ENCODE data around the gene CTBP1.

CTBP1 gene

GRCh38 chr4:1217366-1217765 lies 31.6 kb downstream of the CTBP1 start:
- Histone ChIP-seq H3K27ac (ENCODE audit: low read depth in 2 of 2, low read length in 2 of 2) (peak overlapping the region; percentile 58 to 76), H3K9me3 (ENCODE audit: control insufficient read depth in 2 of 2, low read length in 2 of 2) (no peaks in the 10 kb centered on the region), H3K9ac (ENCODE audit: low read depth in 1 of 2, low read length in 2 of 2) (no peak overlapping the region), H3K36me3 (ENCODE audit: control insufficient read depth in 2 of 2, insufficient read depth in 2 of 2, low read length in 2 of 2) (peaks cover 53 to 55% of the 10 kb centered on the region in 2 donors), H3K4me1 (ENCODE audit: control insufficient read depth in 2 of 2, insufficient read depth in 2 of 2, low read length in 2 of 2) (peaks cover 12 to 16% of the 10 kb centered on the region in 2 donors), H3K27me3 (ENCODE audit: control insufficient read depth in 2 of 2, insufficient read depth in 2 of 2, low read length in 2 of 2) (no peaks in the 10 kb centered on the region), H3K4me3 (ENCODE audit: low read length in 2 of 2) (no peak overlapping the region)

GRCh38 chr4:1216869-1217294 lies 32.0 kb downstream of the CTBP1 start:
- Histone ChIP-seq H3K4me3 (ENCODE audit: low read length in 2 of 2) (no peak overlapping the region), H3K27ac (ENCODE audit: low read depth in 2 of 2, low read length in 2 of 2) (peak overlapping the region; percentile 58 to 76)

GRCh38 chr4:1216076-1216614 lies 32.8 kb downstream of the CTBP1 start:
- Histone ChIP-seq H3K9me3 (ENCODE audit: control insufficient read depth in 2 of 2, low read length in 2 of 2) (no peaks in the 10 kb centered on the region), H3K27ac (ENCODE audit: low read depth in 2 of 2, low read length in 2 of 2) (peak overlapping the region; percentile 58 to 76), H3K27me3 (ENCODE audit: control insufficient read depth in 2 of 2, insufficient read depth in 2 of 2, low read length in 2 of 2) (no peaks in the 10 kb centered on the region), H3K4me3 (ENCODE audit: low read length in 2 of 2) (no peak overlapping the region), H3K36me3 (ENCODE audit: control insufficient read depth in 2 of 2, insufficient read depth in 2 of 2, low read length in 2 of 2) (peaks cover 55% of the 10 kb centered on the region in 2 donors), H3K9ac (ENCODE audit: low read depth in 1 of 2, low read length in 2 of 2) (no peak overlapping the region), H3K4me1 (ENCODE audit: control insufficient read depth in 2 of 2, insufficient read depth in 2 of 2, low read length in 2 of 2) (peaks cover 12 to 16% of the 10 kb centered on the region in 2 donors)

More at GRCh38 chr4:1216869-1217294, 32.0 kb downstream of the CTBP1 start:
- H3K4me1 ChIP-seq (ENCODE audit: control insufficient read depth in 2 of 2, insufficient read depth in 2 of 2, low read length in 2 of 2): peaks cover 12 to 16% of the 10 kb centered on the region in 2 donors
- H3K27me3 ChIP-seq (ENCODE audit: control insufficient read depth in 2 of 2, insufficient read depth in 2 of 2, low read length in 2 of 2): no peaks in the 10 kb centered on the region
- H3K9me3 ChIP-seq (ENCODE audit: control insufficient read depth in 2 of 2, low read length in 2 of 2): no peaks in the 10 kb centered on the region
- no peak overlapping the region for H3K9ac ChIP-seq (ENCODE audit: low read depth in 1 of 2, low read length in 2 of 2)
- peaks cover 55 to 57% of the 10 kb centered on the region in 2 donors for H3K36me3 ChIP-seq (ENCODE audit: control insufficient read depth in 2 of 2, insufficient read depth in 2 of 2, low read length in 2 of 2)

GRCh38 chr4:1215141-1216075 lies 33.5 kb downstream of the CTBP1 start:
- Histone ChIP-seq H3K9me3 (ENCODE audit: control insufficient read depth in 2 of 2, low read length in 2 of 2) (no peaks in the 10 kb centered on the region), H3K9ac (ENCODE audit: low read depth in 1 of 2, low read length in 2 of 2) (peak overlapping the region in 1 of 2 donors; percentile 26), H3K36me3 (ENCODE audit: control insufficient read depth in 2 of 2, insufficient read depth in 2 of 2, low read length in 2 of 2) (peaks cover 52 to 59% of the 10 kb centered on the region in 2 donors), H3K27ac (ENCODE audit: low read depth in 2 of 2, low read length in 2 of 2) (peak overlapping the region; percentile 74 to 76), H3K27me3 (ENCODE audit: control insufficient read depth in 2 of 2, insufficient read depth in 2 of 2, low read length in 2 of 2) (no peaks in the 10 kb centered on the region), H3K4me1 (ENCODE audit: control insufficient read depth in 2 of 2, insufficient read depth in 2 of 2, low read length in 2 of 2) (peaks cover 13 to 23% of the 10 kb centered on the region in 2 donors), H3K4me3 (ENCODE audit: low read length in 2 of 2) (no peak overlapping the region)

GRCh38 chr4:1214101-1215095 lies 34.5 kb downstream of the CTBP1 start:
- Histone ChIP-seq H3K4me3 (ENCODE audit: low read length in 2 of 2) (no peak overlapping the region), H3K9me3 (ENCODE audit: control insufficient read depth in 2 of 2, low read length in 2 of 2) (no peaks in the 10 kb centered on the region), H3K36me3 (ENCODE audit: control insufficient read depth in 2 of 2, insufficient read depth in 2 of 2, low read length in 2 of 2) (peaks cover 49 to 59% of the 10 kb centered on the region in 2 donors), H3K27ac (ENCODE audit: low read depth in 2 of 2, low read length in 2 of 2) (peak overlapping the region; percentile 61 to 74), H3K4me1 (ENCODE audit: control insufficient read depth in 2 of 2, insufficient read depth in 2 of 2, low read length in 2 of 2) (peaks cover 18 to 33% of the 10 kb centered on the region in 2 donors), H3K9ac (ENCODE audit: low read depth in 1 of 2, low read length in 2 of 2) (peak overlapping the region in 1 of 2 donors; percentile 26), H3K27me3 (ENCODE audit: control insufficient read depth in 2 of 2, insufficient read depth in 2 of 2, low read length in 2 of 2) (no peaks in the 10 kb centered on the region)

GRCh38 chr4:1213336-1213995 lies 35.5 kb downstream of the CTBP1 start:
- Histone ChIP-seq H3K27me3 (ENCODE audit: control insufficient read depth in 2 of 2, insufficient read depth in 2 of 2, low read length in 2 of 2) (no peaks in the 10 kb centered on the region), H3K9ac (ENCODE audit: low read depth in 1 of 2, low read length in 2 of 2) (no peak overlapping the region), H3K9me3 (ENCODE audit: control insufficient read depth in 2 of 2, low read length in 2 of 2) (no peaks in the 10 kb centered on the region), H3K36me3 (ENCODE audit: control insufficient read depth in 2 of 2, insufficient read depth in 2 of 2, low read length in 2 of 2) (peaks cover 45 to 56% of the 10 kb centered on the region in 2 donors), H3K4me3 (ENCODE audit: low read length in 2 of 2) (no peak overlapping the region), H3K4me1 (ENCODE audit: control insufficient read depth in 2 of 2, insufficient read depth in 2 of 2, low read length in 2 of 2) (peaks cover 27 to 41% of the 10 kb centered on the region in 2 donors), H3K27ac (ENCODE audit: low read depth in 2 of 2, low read length in 2 of 2) (peak overlapping the region in 1 of 2 donors; percentile 6)

GRCh38 chr4:1212546-1213335 lies 36.2 kb downstream of the CTBP1 start:
- Histone ChIP-seq H3K9ac (ENCODE audit: low read depth in 1 of 2, low read length in 2 of 2) (no peak overlapping the region), H3K4me1 (ENCODE audit: control insufficient read depth in 2 of 2, insufficient read depth in 2 of 2, low read length in 2 of 2) (peaks cover 35 to 46% of the 10 kb centered on the region in 2 donors), H3K36me3 (ENCODE audit: control insufficient read depth in 2 of 2, insufficient read depth in 2 of 2, low read length in 2 of 2) (peaks cover 43 to 54% of the 10 kb centered on the region in 2 donors), H3K4me3 (ENCODE audit: low read length in 2 of 2) (no peak overlapping the region), H3K9me3 (ENCODE audit: control insufficient read depth in 2 of 2, low read length in 2 of 2) (no peaks in the 10 kb centered on the region), H3K27ac (ENCODE audit: low read depth in 2 of 2, low read length in 2 of 2) (no peak overlapping the region), H3K27me3 (ENCODE audit: control insufficient read depth in 2 of 2, insufficient read depth in 2 of 2, low read length in 2 of 2) (no peaks in the 10 kb centered on the region)

- Histone ChIP-seq H3K4me1 (ENCODE audit: control insufficient read depth in 2 of 2, insufficient read depth in 2 of 2, low read length in 2 of 2) (peaks cover 40 to 53% of the 10 kb centered on the region in 2 donors), H3K27ac (ENCODE audit: low read depth in 2 of 2, low read length in 2 of 2) (no peak overlapping the region), H3K27me3 (ENCODE audit: control insufficient read depth in 2 of 2, insufficient read depth in 2 of 2, low read length in 2 of 2) (no peaks in the 10 kb centered on the region), H3K36me3 (ENCODE audit: control insufficient read depth in 2 of 2, insufficient read depth in 2 of 2, low read length in 2 of 2) (peaks cover 39 to 47% of the 10 kb centered on the region in 2 donors), H3K9ac (ENCODE audit: low read depth in 1 of 2, low read length in 2 of 2) (no peak overlapping the region), H3K9me3 (ENCODE audit: control insufficient read depth in 2 of 2, low read length in 2 of 2) (no peaks in the 10 kb centered on the region), H3K4me3 (ENCODE audit: low read length in 2 of 2) (no peak overlapping the region)
Measured at GRCh38 chr4:1211891-1212545, 36.9 kb downstream of the CTBP1 start.
